HG03442 (cell line): ENCODE results near the gene BAIAP3.

Experiments used
- ATAC-seq: cut with Tn5 transposase; IDR thresholded peaks from one replicate; pipeline ENCODE4 v1.9.1; 2021; ENCODE audit warnings: mild to moderate bottlenecking, moderate library complexity; ENCODE audit not compliant: unreplicated experiment

Gene BAIAP3

DNA sequence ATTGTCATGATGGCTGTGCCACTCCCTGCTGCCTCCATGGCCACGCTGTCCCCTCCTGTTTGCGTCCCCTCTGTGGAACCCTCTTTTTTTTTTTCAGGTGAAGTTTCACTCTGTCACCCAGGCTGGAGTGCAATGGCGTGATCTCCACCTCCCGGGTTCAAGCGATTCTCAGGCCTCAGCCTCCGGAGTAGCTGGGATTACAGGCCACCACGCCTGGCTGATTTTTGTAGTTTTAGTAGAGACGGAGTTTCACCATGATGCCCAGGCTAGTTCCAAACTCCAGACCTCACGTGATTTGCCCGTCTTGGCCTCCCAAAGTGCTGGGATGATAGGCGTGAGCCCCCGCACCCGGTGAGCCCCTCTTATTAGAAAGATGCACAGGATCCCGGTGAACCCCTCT is 35.0 kb upstream of the BAIAP3 start:
- no peak for ATAC-seq

DNA sequence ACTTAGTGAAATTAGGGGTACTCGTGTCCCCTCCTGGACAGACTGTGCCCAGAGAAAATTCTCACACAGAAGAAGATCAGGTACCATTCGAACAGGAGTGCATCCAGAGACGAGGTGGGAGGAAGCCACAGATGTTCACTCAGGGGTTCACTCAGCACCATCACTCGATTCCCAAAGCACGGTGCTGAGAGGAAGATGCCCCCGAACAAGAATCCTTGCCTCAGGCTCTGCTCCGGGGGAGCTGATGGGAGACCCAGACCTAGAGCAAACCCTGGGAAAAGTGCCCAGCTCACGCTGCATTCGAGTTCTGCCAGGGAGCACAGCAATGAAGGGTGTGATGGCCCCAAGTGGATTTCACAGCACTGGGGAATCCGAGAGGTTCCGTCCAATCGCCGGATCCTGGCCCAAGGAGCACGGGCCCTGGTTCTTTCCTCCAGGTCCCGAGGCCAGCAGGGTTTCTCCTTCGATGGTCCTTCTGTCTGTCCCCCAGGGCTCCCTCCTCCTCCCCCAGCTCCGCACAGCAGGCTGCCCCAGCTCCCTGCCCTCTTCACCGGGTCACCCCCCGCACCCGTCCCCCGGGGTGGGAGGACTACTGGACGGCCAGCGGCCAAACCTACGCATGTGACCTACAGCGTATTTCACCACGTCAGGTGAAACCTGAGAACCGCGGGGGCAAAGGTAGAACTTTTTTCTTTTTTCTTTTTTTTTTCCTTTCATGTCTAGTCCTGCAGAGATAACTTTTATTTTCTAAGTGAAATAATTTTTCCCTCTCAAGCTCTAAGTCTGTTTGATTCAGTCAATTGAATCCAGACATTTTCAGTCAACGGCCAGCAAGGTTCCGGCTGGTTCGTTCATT is 34.2 kb upstream of the BAIAP3 start:
- no peak for ATAC-seq

GRCh38 chr16:1299868-1300203 is 33.6 kb upstream of the BAIAP3 start:
- no peak for ATAC-seq

DNA sequence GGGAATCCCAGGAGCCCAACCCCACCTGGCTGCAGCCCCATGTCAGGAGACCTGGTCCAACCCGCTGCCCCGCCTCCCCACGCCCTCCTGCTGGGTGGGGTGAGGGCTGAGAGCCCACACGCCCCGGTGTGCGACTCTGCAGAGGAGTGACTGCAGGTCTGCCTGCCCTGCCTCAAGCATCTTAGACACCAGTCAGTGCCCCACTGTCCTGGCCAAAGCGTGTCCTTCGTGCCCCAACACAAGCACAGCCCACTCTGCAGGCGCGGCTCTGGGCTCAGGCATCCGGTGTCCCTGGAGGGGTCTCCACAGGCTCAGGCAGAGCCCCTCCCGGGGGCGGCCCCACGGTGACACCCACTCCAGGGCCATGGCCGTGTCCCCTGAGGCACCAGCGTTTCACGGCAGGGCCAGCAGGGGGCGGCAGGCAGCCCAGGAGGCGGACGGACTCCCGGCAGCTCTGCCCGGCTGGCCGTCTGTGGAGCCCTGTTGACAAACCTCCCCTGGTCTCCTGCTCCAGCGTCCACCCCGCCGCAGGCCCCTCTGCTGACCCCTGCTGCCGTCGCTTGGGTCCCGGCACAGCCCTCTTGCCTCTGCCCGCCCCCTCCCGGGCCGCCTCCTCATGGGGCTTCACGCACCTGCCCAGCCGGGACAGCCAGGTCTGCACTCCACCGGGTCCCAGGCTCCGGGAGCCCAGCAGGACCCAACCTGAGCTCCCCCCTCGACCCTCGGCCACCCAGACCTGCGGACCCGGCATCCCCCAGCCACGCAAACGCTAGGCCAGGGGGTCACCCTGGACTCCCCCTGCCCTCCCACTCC is 32.6 kb upstream of the BAIAP3 start:
- no peak for ATAC-seq

GRCh38 chr16:1301562-1301961 is 31.9 kb upstream of the BAIAP3 start:
- ATAC-seq = no peak

GRCh38 chr16:1305823-1306222 is 27.6 kb upstream of the BAIAP3 start:
- ATAC-seq = no peak

DNA sequence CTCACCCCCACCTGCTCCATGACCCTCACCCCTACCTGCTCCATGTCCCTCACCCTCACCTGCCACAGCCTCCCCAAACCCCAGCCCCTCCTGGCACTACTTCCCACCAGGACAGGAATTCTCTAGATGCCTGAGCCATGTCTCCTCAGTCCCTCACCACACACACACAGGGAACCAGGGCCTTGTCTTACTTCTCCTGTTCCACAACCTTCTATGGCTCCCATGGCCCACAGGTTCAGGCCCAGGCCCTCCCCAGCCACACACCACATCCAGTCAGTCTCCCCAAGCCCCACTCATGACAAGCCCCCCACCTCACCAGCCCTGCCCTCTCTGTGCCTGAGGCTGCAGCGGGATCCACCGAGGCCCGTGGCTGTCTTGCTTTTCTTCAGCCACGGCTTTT is 27.1 kb upstream of the BAIAP3 start:
- no peak for ATAC-seq

DNA sequence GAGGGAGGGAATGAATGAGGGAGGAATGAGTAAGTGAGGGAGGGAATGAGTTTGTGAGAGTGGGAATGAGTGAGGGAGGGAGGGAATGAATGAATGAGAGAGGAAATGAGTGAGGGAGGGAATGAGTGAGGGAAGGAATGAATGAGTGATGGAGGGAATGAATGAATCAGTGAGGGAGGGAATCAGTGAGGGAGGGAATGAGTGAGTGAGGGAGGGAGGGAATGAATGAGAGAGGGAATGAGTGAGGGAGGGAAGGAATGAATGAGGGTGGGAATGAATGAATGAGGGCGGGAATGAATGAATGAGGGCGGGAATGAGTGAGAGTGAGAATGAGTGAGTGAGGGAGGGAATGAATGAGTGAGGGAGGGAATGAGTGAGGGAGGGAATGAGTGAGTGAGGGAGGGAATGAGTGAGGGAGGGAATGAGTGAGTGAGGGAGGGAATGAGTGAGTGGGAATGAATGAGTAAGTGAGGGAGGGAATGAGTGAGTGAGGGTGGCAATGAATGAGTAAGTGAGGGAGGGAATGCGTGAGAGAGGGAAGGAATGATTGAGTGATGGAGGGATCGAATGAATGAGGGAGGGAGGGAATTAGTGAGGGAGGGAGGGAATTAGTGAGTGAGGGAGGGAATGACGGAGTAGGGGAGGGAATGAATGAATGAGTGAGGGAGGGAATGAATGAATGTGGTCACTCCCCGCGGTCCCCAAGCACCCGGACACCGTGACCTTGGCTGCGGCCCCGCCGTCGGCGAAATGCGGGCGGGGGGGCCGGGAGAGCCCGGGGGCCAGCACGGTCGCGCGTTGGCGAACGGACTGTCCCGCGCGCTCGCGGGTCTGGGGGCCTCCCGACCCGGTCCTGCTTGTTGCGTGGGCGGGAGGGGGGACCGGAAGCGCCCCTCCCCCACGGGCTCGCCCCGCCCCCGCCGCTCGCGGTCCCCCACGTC is 25.1 kb upstream of the BAIAP3 start:
- no peak for ATAC-seq

GRCh38 chr16:1308977-1309885 is 24.2 kb upstream of the BAIAP3 start, which contains the start of gene UBE2I:
TSS of gene UBE2I (plus strand) at chr16:1309636. CDS start at chr16:1314031, 4,395 bp downstream.
- ATAC-seq = peak; percentile 55

DNA sequence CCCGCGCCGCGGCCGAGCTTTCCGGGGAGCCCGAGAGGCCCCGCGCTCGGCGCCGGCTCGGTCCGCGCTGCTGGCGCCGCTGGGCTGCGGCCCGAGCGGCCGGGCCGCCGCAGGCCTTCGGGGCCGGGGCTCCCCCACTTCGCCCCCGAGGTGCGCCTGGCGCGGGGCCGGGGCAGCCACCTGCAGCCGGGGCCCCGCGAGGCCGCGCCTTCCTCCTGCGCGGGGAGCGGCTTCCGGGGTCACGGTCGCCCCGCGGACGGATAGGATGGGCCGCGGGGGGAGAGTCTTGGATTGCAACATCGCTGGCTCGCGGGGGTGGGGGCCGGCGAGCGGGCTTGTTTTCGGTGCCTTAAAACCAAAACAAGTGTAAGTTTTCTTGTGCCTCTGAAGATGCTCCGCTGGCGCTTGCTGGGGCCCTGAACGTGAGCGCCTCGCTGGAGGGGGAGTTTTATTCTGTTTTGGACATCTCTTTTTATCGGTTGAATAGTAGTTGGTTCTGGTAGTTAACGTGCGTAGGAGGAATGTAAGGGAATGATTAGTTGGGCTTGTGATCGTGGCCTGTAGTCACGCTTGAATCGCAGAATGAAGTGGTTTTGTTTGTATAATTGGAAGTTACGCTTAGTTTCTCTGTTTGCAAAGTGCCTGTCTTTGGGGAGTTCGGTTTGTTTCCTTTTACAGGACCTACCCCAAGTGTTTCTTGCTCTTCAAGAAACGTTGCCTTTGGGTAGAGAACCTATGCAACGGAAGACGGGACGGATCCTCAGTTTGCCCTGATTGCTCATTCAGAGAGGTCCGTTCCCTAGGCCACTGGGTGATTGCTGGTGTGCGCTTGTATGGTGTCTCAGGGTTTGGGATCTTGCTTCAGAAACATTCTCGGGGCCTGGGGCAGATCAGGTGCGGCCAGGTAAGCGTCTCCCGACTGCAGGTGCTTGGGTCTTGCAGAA is 23.3 kb upstream of the BAIAP3 start:
- no peak for ATAC-seq

DNA sequence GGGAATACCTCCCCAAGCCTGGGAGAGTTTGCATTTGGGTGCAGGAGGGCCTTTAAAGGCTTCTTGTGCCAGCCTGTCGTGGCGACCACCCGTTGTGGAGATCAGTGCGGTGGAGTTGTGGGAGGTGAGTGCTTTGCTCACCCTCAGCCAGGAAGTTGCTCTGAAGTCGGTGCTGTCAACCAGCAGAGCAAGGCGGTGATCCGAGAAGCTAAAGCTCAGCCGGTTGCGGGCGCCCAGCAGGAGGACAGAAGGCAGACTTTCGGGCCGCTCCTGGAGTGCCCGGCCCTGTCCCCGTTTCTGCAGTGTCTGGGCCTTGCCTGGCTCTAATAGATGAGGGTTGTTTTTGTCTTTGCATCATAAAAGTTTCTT is 22.6 kb upstream of the BAIAP3 start:
- ATAC-seq = no peak

- no peak for ATAC-seq
These were observed 22.2 kb upstream of the BAIAP3 start for GRCh38 chr16:1311212-1311737.

- ATAC-seq = no peak
These were observed 21.5 kb upstream of the BAIAP3 start for GRCh38 chr16:1311738-1312466.

- no peak for ATAC-seq
These were observed 21.0 kb upstream of the BAIAP3 start for GRCh38 chr16:1312467-1312816.

DNA sequence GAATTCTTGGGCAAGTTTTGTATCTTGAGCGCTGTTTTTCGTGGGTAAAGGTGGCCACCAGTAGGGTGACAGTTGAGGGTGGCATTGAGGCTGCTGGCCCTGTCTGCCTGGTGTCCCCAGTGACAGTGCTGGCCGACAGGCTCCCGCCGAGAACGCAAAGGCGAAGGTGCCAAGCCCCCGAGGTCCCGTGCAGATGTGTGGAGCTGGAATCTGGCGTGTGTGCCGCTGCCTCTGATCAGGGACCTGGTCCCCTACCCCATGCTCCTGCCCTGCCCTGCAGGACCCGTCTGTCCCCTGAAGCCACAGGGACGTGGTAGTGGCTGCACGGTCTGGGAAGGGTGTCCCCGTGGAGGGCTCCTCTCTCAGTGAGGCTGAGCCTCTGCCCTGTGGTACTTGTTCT is 20.5 kb upstream of the BAIAP3 start:
- no peak for ATAC-seq

GRCh38 chr16:1313721-1314369 is 19.6 kb upstream of the BAIAP3 start:
- ATAC-seq = no peak

DNA sequence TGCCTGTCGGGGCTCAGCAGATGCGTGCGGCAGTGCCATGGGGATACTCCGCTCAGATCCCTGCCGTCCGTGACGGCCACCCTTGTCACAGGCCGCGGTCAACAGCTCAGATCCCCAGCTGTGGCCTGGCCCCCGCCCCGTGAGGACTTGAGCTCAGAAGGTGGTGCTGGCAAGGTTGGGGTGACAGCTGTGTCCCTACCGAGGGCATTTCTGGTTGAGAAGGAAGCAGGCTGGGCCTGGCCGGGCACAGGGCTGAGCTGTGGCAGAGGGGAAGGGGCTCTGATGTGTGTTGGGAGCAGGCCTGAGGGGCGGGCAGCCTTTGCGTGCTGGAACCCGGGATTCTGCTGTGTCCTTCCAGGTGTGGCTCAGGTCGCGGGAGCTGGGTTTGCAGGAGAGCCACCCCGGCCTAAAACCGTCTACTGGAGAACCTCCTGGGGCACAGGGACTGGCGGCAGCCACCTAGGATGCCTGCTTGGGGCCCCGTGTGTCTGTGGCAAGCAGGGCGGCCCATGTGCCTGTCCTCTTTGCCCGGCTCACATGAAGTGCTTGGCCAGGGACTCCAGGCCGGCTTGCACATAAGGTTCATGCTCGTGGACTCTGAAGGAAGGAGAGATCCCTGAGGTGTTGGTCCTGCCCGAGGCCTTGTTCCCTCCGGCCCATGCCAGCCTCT is 18.9 kb upstream of the BAIAP3 start:
- no peak for ATAC-seq
